ENCODE results near the gene MAPK8. TPM values are rescaled to one million over a fixed set of nuclear protein-coding genes. Genes with fewer than 3 reads are reported as not detected.

MAPK8 gene
- total RNA-seq, 1 experiment from 2014 or later, result 83.3 TPM

DNA sequence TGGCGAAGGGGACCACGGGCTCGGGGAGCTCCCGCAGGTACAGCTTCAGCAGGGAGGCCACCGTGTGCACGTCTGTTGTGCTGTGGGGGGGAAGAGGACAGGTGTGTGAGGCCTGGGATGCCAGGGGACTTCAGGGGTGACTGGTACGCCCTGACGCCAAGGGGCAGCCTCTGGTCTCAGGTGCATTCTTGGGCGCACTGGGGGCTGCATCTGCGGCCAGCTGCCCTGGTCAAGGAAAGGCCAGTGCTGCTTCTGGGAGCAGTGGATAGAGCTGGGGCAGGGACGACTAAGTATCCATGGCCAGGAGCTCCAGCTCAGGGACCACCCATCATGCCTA is 148.5 kb downstream of the MAPK8 start:
- POLR2A ChIA-PET, result no interaction called here
- TF ChIP-seq, protein P1, sequence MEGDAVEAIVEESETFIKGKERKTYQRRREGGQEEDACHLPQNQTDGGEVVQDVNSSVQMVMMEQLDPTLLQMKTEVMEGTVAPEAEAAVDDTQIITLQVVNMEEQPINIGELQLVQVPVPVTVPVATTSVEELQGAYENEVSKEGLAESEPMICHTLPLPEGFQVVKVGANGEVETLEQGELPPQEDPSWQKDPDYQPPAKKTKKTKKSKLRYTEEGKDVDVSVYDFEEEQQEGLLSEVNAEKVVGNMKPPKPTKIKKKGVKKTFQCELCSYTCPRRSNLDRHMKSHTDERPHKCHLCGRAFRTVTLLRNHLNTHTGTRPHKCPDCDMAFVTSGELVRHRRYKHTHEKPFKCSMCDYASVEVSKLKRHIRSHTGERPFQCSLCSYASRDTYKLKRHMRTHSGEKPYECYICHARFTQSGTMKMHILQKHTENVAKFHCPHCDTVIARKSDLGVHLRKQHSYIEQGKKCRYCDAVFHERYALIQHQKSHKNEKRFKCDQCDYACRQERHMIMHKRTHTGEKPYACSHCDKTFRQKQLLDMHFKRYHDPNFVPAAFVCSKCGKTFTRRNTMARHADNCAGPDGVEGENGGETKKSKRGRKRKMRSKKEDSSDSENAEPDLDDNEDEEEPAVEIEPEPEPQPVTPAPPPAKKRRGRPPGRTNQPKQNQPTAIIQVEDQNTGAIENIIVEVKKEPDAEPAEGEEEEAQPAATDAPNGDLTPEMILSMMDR (IDR thresholded peaks at IDR 0.05; ENCODE audit: insufficient read depth in 1 of 2, low read depth in 1 of 2, low read length in 1 of 2, severe bottlenecking in 1 of 2, unreplicated experiment in 1 of 2), result no peak
- intact Hi-C loops (cut with micrococcal nuclease; ENCODE audit: unreplicated experiment), result loop anchor here (2.0 kb wide), 2 partner anchors 14 to 72 kb away; no protein-coding TSS in a partner anchor

DNA sequence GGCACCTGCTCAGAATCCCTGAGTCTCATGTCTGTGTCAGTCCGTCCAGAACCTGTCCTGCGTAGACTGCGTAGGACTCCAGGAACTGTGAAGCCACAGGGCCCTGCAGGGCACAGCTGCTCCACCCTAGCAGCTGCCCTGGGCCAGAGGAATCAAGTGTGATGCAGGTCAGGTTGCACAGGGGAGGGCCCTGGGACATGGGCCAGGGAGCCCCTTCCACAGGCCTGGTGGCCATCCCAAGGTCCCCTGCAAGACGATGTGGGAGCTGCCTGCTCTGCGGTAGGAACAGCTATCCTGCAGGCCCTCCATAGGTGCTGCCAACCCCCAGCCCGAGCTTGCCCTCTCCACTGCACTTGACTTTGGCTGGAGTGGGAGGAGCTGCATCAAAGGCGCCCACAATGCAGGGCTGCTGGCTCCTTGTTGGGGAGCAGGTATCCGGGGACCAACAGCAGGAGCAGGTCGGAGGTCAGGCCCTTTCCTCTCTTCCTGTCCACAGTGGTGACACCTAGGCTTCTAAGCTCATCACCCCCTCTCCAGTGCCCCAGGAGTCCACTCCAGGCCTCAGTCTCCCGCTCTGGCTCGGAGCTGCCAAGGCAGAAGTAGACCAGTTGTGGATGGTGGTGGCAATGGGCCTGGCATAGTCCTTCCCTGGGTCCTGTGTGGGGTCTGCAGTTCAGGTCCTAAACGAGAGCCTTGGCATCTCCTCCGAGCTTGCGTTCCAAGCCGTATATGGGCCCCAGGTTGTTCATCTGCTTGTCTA is 149.1 kb downstream of the MAPK8 start:
- intact Hi-C loops (cut with micrococcal nuclease; ENCODE audit: unreplicated experiment), result loop anchor here (2.0 kb wide), 2 partner anchors 13 to 73 kb away; no protein-coding TSS in a partner anchor
- H3K4me3 ChIP-seq (ENCODE audit: low read depth, low read length), result no peak overlapping the region
- TF ChIP-seq, protein P1 (IDR thresholded peaks at IDR 0.05; ENCODE audit: insufficient read depth in 1 of 2, low read depth in 1 of 2, low read length in 1 of 2, severe bottlenecking in 1 of 2, unreplicated experiment in 1 of 2), result no peak
- H3K9me3 ChIP-seq, result no peaks in the 10 kb centered on the region
- DNase-seq, result peak in 1 of 2 experiments; percentile 36
- H3K36me3 ChIP-seq (ENCODE audit: control insufficient read depth, insufficient read depth, low read length), result no peaks in the 10 kb centered on the region
- no peaks in the 10 kb centered on the region for H3K27me3 Mint-ChIP-seq (ENCODE audit: insufficient read depth, unreplicated experiment)
- CTCF ChIA-PET, result interaction anchor here (1.1 to 2.3 kb wide), 3 partner anchors 10 to 38 kb away, joined by 3 to 24 read pairs (median 6); no protein-coding TSS in a partner anchor
- peaks cover 19% of the 10 kb centered on the region for H3K4me1 Mint-ChIP-seq (ENCODE audit: low read depth, unreplicated experiment)
- H3K4me1 ChIP-seq, result peaks cover 47% of the 10 kb centered on the region
- H3K27ac Mint-ChIP-seq (ENCODE audit: unreplicated experiment), result peak overlapping the region; percentile 92
- no peaks in the 10 kb centered on the region for H3K9me3 Mint-ChIP-seq (ENCODE audit: unreplicated experiment)
- H3K4me3 Mint-ChIP-seq (ENCODE audit: unreplicated experiment), result no peak overlapping the region
- no peaks in the 10 kb centered on the region for H3K27me3 ChIP-seq (replicated peaks; ENCODE audit: control insufficient read depth, insufficient read depth, low read length)
- POLR2A ChIA-PET, result no interaction called here
- no TSS peak for BruUV-seq (replicated peaks)
- H3K36me3 Mint-ChIP-seq (ENCODE audit: insufficient read depth, unreplicated experiment), result no peaks in the 10 kb centered on the region

More for the DNA sequence above, 148.5 kb downstream of the MAPK8 start:
- H3K4me1 ChIP-seq, result peaks cover 47% of the 10 kb centered on the region
- H3K4me1 Mint-ChIP-seq (ENCODE audit: low read depth, unreplicated experiment), result peaks cover 19% of the 10 kb centered on the region
- peak overlapping the region; percentile 92 for H3K27ac Mint-ChIP-seq (ENCODE audit: unreplicated experiment)
- no peaks in the 10 kb centered on the region for H3K27me3 ChIP-seq (replicated peaks; ENCODE audit: control insufficient read depth, insufficient read depth, low read length)
- H3K36me3 ChIP-seq (ENCODE audit: control insufficient read depth, insufficient read depth, low read length), result no peaks in the 10 kb centered on the region; the same call in 1 of the 2 replicates
- H3K9me3 ChIP-seq, result no peaks in the 10 kb centered on the region
- BruUV-seq (replicated peaks), result no TSS peak
- no peaks in the 10 kb centered on the region for H3K36me3 Mint-ChIP-seq (ENCODE audit: insufficient read depth, unreplicated experiment)
- CTCF ChIA-PET, result interaction anchor here (1.1 to 2.3 kb wide), 5 partner anchors 10 to 89 kb away, joined by 3 to 24 read pairs (median 5); no protein-coding TSS in a partner anchor
- peak in 1 of 2 experiments; percentile 38 for DNase-seq
- no peak overlapping the region for H3K4me3 ChIP-seq (ENCODE audit: low read depth, low read length)
- no peaks in the 10 kb centered on the region for H3K9me3 Mint-ChIP-seq (ENCODE audit: unreplicated experiment)
- H3K27me3 Mint-ChIP-seq (ENCODE audit: insufficient read depth, unreplicated experiment), result no peaks in the 10 kb centered on the region
- no peak overlapping the region for H3K4me3 Mint-ChIP-seq (ENCODE audit: unreplicated experiment)

DNA sequence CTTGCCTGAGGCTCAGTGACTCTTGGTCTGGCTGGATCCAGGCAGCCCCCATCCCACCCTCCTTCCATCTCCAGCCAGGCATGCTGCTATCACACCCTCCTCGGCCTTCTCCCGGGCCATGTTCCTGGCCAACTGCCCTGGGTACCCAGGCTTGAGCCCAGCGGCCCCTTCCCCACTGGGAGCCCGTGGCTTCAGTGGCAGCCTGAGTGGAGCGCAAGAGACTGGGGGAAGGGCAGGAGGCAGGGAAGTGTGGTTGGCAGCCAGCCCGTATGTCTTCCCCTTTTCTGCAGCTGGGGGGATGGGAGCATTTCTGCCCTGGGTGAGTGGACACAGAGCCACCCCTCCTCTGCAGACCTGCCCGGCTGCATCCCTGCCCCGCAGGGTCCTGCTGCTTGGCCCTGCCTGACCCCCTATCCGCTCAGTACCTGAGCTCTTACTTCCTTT is 149.9 kb downstream of the MAPK8 start:
- peaks cover 19% of the 10 kb centered on the region for H3K4me1 Mint-ChIP-seq (ENCODE audit: low read depth, unreplicated experiment)
- H3K9me3 Mint-ChIP-seq (ENCODE audit: unreplicated experiment), result no peaks in the 10 kb centered on the region
- no peaks in the 10 kb centered on the region for H3K27me3 Mint-ChIP-seq (ENCODE audit: insufficient read depth, unreplicated experiment)
- BruUV-seq (replicated peaks), result no TSS peak
- Histone ChIP-seq H3K36me3 (ENCODE audit: control insufficient read depth, insufficient read depth, low read length) (no peaks in the 10 kb centered on the region), H3K4me1 (peaks cover 47% of the 10 kb centered on the region), H3K4me3 (ENCODE audit: low read depth, low read length) (no peak overlapping the region), H3K27me3 (replicated peaks; ENCODE audit: control insufficient read depth, insufficient read depth, low read length) (no peaks in the 10 kb centered on the region), H3K9me3 (no peaks in the 10 kb centered on the region)
- H3K27ac Mint-ChIP-seq (ENCODE audit: unreplicated experiment), result no peak overlapping the region
- peak in 1 of 2 experiments; percentile 37 for DNase-seq
- ChIA-PET CTCF (interaction anchor here (1.1 kb wide), 1 partner anchor 11 kb away, joined by 3 read pairs; no protein-coding TSS in a partner anchor), POLR2A (no interaction called here)
- no peak overlapping the region for H3K4me3 Mint-ChIP-seq (ENCODE audit: unreplicated experiment)
- intact Hi-C loops (cut with micrococcal nuclease; ENCODE audit: unreplicated experiment), result no loop called here
- TF ChIP-seq, protein P1 (IDR thresholded peaks at IDR 0.05; ENCODE audit: insufficient read depth in 1 of 2, low read depth in 1 of 2, low read length in 1 of 2, severe bottlenecking in 1 of 2, unreplicated experiment in 1 of 2), result no peak
- H3K36me3 Mint-ChIP-seq (ENCODE audit: insufficient read depth, unreplicated experiment), result no peaks in the 10 kb centered on the region
